HepG2 (cell line): ENCODE data around the gene DLEC1. TPM values are rescaled to one million over a fixed set of nuclear protein-coding genes. Genes with fewer than 3 reads are reported as not detected.
A peak's percentile ranks its signal among the peaks of the same experiment; 100 is the strongest.

Source experiments
- ATAC-seq: fragments of 200-7000 bp; cut with Tn5 transposase; 3 replicates; pipeline ENCODE4 v1.9.1; 2020; ENCODE audit warnings: mild to moderate bottlenecking, moderate library complexity
- BruUV-seq: library from RNA; stranded (reverse); fragments of 400-500 nt; replicated peaks from 2 replicates; lab custom pipeline; 2021; lab: Mats Ljungman, UMichigan
- CTCF ChIA-PET: fragments of 300-600 bp; formaldehyde crosslinking; extraction: SDS; loops from one replicate; lab custom pipeline; 2021; ENCODE audit warnings: low total read pairs, inconsistent platforms, low intra/inter-chr PET ratio; lab: Yijun Ruan, JAX
- POLR2A ChIA-PET: fragments of 350-600 bp; sonication (Branson Sonifier 250); formaldehyde crosslinking; loops from one replicate; lab custom pipeline; 2020; ENCODE audit warnings: antibody characterized with exemption, inconsistent platforms; lab: Yijun Ruan, JAX
- DNase-seq: peaks from one replicate; pipeline ENCODE4 v3.0.0-alpha.2; 2015; ENCODE audit warnings: low spot score
- FAIRE-seq: peaks from 3 replicates; lab custom pipeline; 2011; peaks lifted over from hg19 to GRCh38; lab: Jason Lieb, UNC
- H2AFZ ChIP-seq: one replicate; pipeline ENCODE4 v1.6.1; 2011; ENCODE audit warnings: low read length, inconsistent platforms
- H3K27ac ChIP-seq: fragments of 300-600 bp; 3 replicates; pipeline ENCODE4 v1.8.0; 2011; ENCODE audit warnings: mixed run types, mild to moderate bottlenecking, mixed read lengths, low read length, inconsistent platforms; ENCODE audit not compliant: insufficient read depth; ENCODE audit errors: extremely low read length
- H3K27me3 ChIP-seq, 2 experiments: fragments of 200-600 bp in 1 of 2; 2 replicates in 1 of 2; 3 replicates in 1 of 2; pipeline versions ENCODE4 v1.6.0 to v1.8.0; 2011; ENCODE audit warnings: low read length in 2 of 2, mild to moderate bottlenecking in 2 of 2, moderate library complexity in 2 of 2, inconsistent platforms in 1 of 2; ENCODE audit not compliant: insufficient read depth in 2 of 2, control insufficient read depth in 1 of 2
- H3K36me3 ChIP-seq, 2 experiments: fragments of 200-600 bp in 1 of 2; replicated peaks in 1 of 2; 2 replicates in 1 of 2; 3 replicates in 1 of 2; pipeline versions ENCODE4 v1.5.1 to v1.8.0; 2011; ENCODE audit warnings: low read length in 2 of 2, inconsistent platforms in 1 of 2; ENCODE audit not compliant: insufficient read depth in 2 of 2, control insufficient read depth in 1 of 2
- H3K4me1 ChIP-seq: 2 replicates; pipeline ENCODE4 v1.5.1; 2012; ENCODE audit warnings: low read length, inconsistent platforms; ENCODE audit not compliant: insufficient read depth
- H3K4me2 ChIP-seq: 2 replicates; pipeline ENCODE4 v1.6.0; 2011; ENCODE audit warnings: low read depth, low read length, inconsistent platforms
- H3K4me3 ChIP-seq, 3 experiments: fragments of 200-600 bp in 1 of 3; sonication (generic), shearing (Covaris generic) in 1 of 3; replicated peaks in 1 of 3; 2 replicates each; pipeline ENCODE4 v1.5.1; 2011 to 2016; ENCODE audit warnings: low read length in 3 of 3, inconsistent platforms in 2 of 3, low read depth in 2 of 3, mild to moderate bottlenecking in 2 of 3, control low read depth in 1 of 3, mixed read lengths in 1 of 3; ENCODE audit not compliant: insufficient read depth in 1 of 3
- H3K79me2 ChIP-seq: one replicate; pipeline ENCODE4 v1.6.1; 2011; ENCODE audit warnings: low read length, inconsistent platforms; ENCODE audit not compliant: insufficient read depth
- H3K9ac ChIP-seq: 2 replicates; pipeline ENCODE4 v1.6.0; 2011; ENCODE audit warnings: mild to moderate bottlenecking, low read depth, low read length, inconsistent platforms; ENCODE audit not compliant: insufficient read depth
- H3K9me3 ChIP-seq: 2 replicates; pipeline ENCODE4 v1.5.1; 2012; ENCODE audit warnings: mild to moderate bottlenecking, low read length
- H4K20me1 ChIP-seq: 2 replicates; pipeline ENCODE4 v1.6.0; 2011; ENCODE audit warnings: inconsistent platforms, mild to moderate bottlenecking, low read length, moderate library complexity; ENCODE audit not compliant: insufficient read depth
- ARNT2 ChIP-seq: sonication (generic); formaldehyde crosslinking; IDR thresholded peaks from 2 replicates; pipeline ENCODE4 v1.8.0; 2022; ENCODE audit warnings: mild to moderate bottlenecking, low read depth, missing genetic modification reagents, moderate library complexity
- KDM2A ChIP-seq: sonication (generic); formaldehyde crosslinking; IDR thresholded peaks from 2 replicates; pipeline ENCODE4 v1.4.0; 2020; ENCODE audit warnings: low read depth, missing genetic modification reagents, borderline replicate concordance
- ZEB1 ChIP-seq: IDR thresholded peaks from 2 replicates; pipeline ENCODE4 v1.6.1; 2012; ENCODE audit warnings: mild to moderate bottlenecking, low read depth, inconsistent platforms; ENCODE audit not compliant: insufficient replicate concordance
- ZNF281 ChIP-seq: sonication (generic); formaldehyde crosslinking; IDR thresholded peaks from 2 replicates; pipeline ENCODE4 v1.4.0; 2020; ENCODE audit warnings: missing genetic modification reagents, borderline replicate concordance
- ZNF3 ChIP-seq: IDR thresholded peaks from 2 replicates; pipeline ENCODE4 v1.7.0; 2017; ENCODE audit warnings: inconsistent platforms
- ZNF329 ChIP-seq: sonication (generic); formaldehyde crosslinking; IDR thresholded peaks from 2 replicates; pipeline ENCODE4 v1.9.0; 2021; ENCODE audit warnings: low read depth, mild to moderate bottlenecking, missing genetic modification reagents
- ZNF33B ChIP-seq: sonication (generic); formaldehyde crosslinking; IDR thresholded peaks from 2 replicates; pipeline ENCODE4 v1.5.1; 2020; ENCODE audit warnings: mild to moderate bottlenecking, missing genetic modification reagents
- ZNF547 ChIP-seq: sonication (generic); formaldehyde crosslinking; IDR thresholded peaks from 2 replicates; pipeline ENCODE4 v1.5.1; 2020; ENCODE audit warnings: mild to moderate bottlenecking, missing genetic modification reagents
- ZNF570 ChIP-seq: sonication (generic); formaldehyde crosslinking; IDR thresholded peaks from 2 replicates; pipeline ENCODE4 v1.4.0; 2020; ENCODE audit warnings: mild to moderate bottlenecking, missing genetic modification reagents, borderline replicate concordance
- ZNF788 ChIP-seq: sonication (generic); formaldehyde crosslinking; IDR thresholded peaks from 2 replicates; pipeline ENCODE4 v1.5.0; 2020; ENCODE audit warnings: mild to moderate bottlenecking, missing genetic modification reagents, borderline replicate concordance
- WGBS: methylation state at CpG from one replicate; pipeline ENCODE4 v1.1.6; 2017; ENCODE audit warnings: low lambda C conversion rate; 5-methylcytosine and 5-hydroxymethylcytosine counted together
- in situ Hi-C: cut with HindIII; loops from 2 replicates; pipeline ENCODE4 v1.10.0; 2017; ENCODE audit warnings: low pct_unique_long_range_greater_than_20kb; ENCODE audit not compliant: extremely low pct_ligation_motif_present
- intact Hi-C: fragments of 100-400 bp; cut with micrococcal nuclease; formaldehyde crosslinking; loops from one replicate; pipeline ENCODE4 v1.10.0; 2022; ENCODE audit not compliant: unreplicated experiment
- polyA plus RNA-seq, 8 experiments: library from polyadenylated mRNA; depleted of rRNA in 3 of 8; stranded (reverse) in 7 of 8; unstranded in 1 of 8; fragments of >200 nt; fragmentation: Illumina TruSeq in 4 of 8; extraction: Trizol in 4 of 8; gene quantifications; 2 replicates each; pipeline versions ENCODE4 v1.2.1 to v1.2.3, GENCODE V29; 2011 to 2016; ENCODE audit warnings: low read depth in 4 of 8, missing spikeins in 1 of 8, mixed read lengths in 1 of 8; ENCODE audit not compliant: insufficient read depth in 1 of 8
- total RNA-seq, 5 experiments: library from RNA; depleted of rRNA; stranded (reverse); fragments of >200 nt; fragmentation: Illumina TruSeq; extraction: Trizol; gene quantifications; 2 replicates each; pipeline ENCODE4 v1.2.3, GENCODE V29; 2016; ENCODE audit warnings: low read depth in 1 of 5
- TF ChIP-seq, protein P1 (sequence below): sonication (generic); formaldehyde crosslinking; IDR thresholded peaks from 2 replicates; pipeline ENCODE4 v1.9.0; 2022; ENCODE audit warnings: missing genetic modification reagents, mild to moderate bottlenecking, borderline replicate concordance

The DLEC1 gene
- total and polyA plus RNA-seq, 2 of the 13 experiments (the other 11 are each of a cell fraction or from before 2014, with no cell fraction given), result 0.09 TPM; not detected in 1

- TF ChIP-seq ZNF281 (CRISPR knock-in tag) (no peak), ZNF33B (CRISPR knock-in tag) (no peak), ZEB1 (no peak), ARNT2 (no peak)
Observed at GRCh38 chr3:38027466-38028465, 11.2 kb upstream of the DLEC1 start (continued).

DNA sequence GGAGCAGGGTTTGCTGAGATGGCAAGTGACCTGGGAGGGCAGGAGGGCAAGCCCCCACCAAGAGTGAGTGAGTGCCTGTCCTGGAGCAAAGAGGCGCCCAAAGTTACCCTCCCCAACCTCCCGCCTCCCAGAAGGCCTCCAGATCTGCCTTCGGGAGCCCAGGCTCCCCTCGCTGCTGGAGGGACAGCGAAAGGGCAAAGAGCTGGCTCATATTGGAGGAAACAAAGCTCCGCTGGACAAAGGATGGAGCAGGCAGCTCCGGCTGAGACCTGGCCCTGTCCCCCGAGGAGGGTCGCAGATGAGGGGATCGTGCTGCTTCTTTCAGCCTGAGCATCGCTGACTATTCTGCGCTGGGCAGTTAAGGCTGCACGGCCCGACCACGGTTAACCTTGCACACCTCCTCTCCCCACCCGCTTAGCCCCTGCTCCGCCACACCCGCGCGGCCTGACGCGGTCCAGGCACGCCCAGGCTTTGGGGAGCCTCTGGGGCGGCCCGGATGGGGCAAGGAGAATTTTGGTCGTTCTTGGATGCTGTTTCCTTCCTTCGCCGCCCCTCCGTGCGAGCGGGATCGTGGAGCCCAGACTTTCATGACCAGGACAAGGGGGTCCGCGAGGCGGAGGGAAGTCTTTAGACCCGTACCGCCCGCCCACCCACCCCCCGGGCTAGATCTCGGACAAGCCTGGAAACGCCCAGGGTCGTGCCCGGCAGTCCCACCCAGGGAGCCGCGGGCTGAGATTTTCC lies 10.2 kb upstream of the DLEC1 start:
- no peak overlapping the region for H2AFZ ChIP-seq
- peaks cover 32% of the 10 kb centered on the region for H3K4me1 ChIP-seq
- peak overlapping the region; percentile 56 to 75 (median 66); a peak in 5 of 6 replicates for H3K4me3 ChIP-seq
- no TSS peak for BruUV-seq
- ChIA-PET CTCF (no interaction called here), POLR2A (no interaction called here)
- no peaks in the 10 kb centered on the region for H4K20me1 ChIP-seq
- H3K27ac ChIP-seq, result no peak overlapping the region
- H3K4me2 ChIP-seq, result peak overlapping the region; percentile 79
- no peaks in the 10 kb centered on the region for H3K79me2 ChIP-seq
- DNase-seq (no peak), ATAC-seq (peak; percentile 1; the same call in 2 of the 3 replicates), FAIRE-seq (no peak)
- 24% methylated on average over 24 of the region's 45 CpGs for WGBS
- H3K27me3 ChIP-seq, result peaks cover 13 to 33% of the 10 kb centered on the region in 2 experiments
- no peak overlapping the region for H3K9ac ChIP-seq
- in situ Hi-C loops (no loop called here), intact Hi-C loops (no loop called here)
- no peaks in the 10 kb centered on the region for H3K9me3 ChIP-seq
- H3K36me3 ChIP-seq, result no peaks in the 10 kb centered on the region
- TF ChIP-seq ZNF329 (CRISPR knock-in tag) (no peak), ZNF788 (CRISPR knock-in tag) (no peak), ZNF570 (CRISPR knock-in tag) (no peak), ZNF547 (CRISPR knock-in tag) (no peak), KDM2A (CRISPR knock-in tag) (peak; percentile 8; the same call in 1 of the 2 replicates), ZNF3 (CRISPR knock-in tag) (no peak)
- TF ChIP-seq, protein P1, sequence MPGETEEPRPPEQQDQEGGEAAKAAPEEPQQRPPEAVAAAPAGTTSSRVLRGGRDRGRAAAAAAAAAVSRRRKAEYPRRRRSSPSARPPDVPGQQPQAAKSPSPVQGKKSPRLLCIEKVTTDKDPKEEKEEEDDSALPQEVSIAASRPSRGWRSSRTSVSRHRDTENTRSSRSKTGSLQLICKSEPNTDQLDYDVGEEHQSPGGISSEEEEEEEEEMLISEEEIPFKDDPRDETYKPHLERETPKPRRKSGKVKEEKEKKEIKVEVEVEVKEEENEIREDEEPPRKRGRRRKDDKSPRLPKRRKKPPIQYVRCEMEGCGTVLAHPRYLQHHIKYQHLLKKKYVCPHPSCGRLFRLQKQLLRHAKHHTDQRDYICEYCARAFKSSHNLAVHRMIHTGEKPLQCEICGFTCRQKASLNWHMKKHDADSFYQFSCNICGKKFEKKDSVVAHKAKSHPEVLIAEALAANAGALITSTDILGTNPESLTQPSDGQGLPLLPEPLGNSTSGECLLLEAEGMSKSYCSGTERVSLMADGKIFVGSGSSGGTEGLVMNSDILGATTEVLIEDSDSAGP, result 0 out of 2 replicates have a peak, but pooled peaks have one; percentile 21
